HG02884 (cell line): Measurements from ENCODE around the gene RAB41.
A peak's percentile ranks its signal among the peaks of the same experiment; 100 is the strongest.
"Not testable (repeated sequence)": the region's sequence is repeated elsewhere in the genome, so short reads cannot be mapped to it uniquely, and the experiment has no call there.

Source experiments
- ATAC-seq: cut with Tn5 transposase; IDR thresholded peaks from one replicate; pipeline ENCODE4 v1.9.1; 2021; ENCODE audit warnings: mild to moderate bottlenecking, moderate library complexity; ENCODE audit not compliant: unreplicated experiment

RAB41 gene

DNA sequence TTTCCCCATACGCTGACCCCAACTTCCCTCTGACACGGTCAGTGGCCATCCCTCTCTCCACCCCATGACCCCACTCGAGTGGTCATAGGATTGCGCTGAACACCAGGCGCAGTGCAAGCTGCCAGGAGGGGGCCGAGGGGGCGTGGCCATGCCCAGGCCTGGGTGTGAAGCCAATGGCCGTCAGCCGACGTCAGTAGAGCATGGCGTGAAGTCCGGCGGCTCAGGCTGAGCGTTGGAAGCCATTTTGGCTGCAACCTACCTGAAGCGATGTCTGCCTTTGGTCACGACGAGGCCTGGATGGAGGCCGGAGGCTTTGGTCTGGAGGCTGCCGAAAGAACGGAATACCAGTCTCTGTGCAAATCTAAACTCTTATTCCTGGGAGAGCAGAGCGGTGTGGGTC lies at the start of gene RAB41:
Gene RAB41 (plus strand): TSS at position 222 of the 400 bp plus-strand sequence. CDS start 46 bp downstream, at position 268.
- ATAC-seq = no peak

DNA sequence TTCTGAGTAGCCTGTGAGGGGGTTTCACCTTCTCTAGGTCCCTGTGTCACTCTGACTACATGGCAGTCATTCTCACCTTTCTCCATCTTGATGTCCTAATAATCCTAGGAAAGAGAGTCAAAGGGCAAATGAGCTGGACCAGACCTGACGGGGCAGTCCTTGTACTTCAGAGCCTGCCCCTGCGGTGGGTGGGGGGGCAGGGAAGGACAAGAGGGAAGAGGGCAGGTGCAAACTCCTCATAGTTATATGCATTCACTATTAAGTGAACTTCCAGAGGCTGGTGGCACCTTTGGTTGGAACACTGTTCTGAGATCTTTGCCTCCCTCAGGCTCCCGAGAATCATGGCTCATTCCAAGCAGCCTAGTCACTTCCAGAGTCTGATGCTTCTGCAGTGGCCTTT lies 47.6 kb upstream of the RAB41 start, which contains the start of gene AWAT1:
Gene AWAT1 (plus strand): TSS at position 301 of the 400 bp plus-strand sequence. CDS start 41 bp downstream, at position 342.
- no peak for ATAC-seq

DNA sequence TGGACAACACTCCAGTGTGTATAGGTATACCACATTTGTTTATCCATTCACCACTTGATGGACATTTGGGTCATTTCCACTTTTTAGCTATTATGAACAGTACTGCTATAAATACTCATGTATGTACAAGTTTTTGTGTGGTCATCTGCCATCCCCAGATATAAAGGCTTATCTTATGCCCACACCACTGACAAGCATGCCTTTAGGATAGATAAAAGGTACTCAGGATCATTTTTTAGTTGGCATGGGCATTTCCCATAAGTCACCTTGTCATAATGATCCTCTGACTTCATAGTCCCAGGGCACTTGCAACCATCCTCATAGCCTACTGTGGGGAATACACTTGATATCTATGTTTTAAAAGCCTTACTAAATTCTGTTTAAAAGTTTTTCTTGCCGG lies 41.2 kb upstream of the RAB41 start:
- no peak for ATAC-seq

DNA sequence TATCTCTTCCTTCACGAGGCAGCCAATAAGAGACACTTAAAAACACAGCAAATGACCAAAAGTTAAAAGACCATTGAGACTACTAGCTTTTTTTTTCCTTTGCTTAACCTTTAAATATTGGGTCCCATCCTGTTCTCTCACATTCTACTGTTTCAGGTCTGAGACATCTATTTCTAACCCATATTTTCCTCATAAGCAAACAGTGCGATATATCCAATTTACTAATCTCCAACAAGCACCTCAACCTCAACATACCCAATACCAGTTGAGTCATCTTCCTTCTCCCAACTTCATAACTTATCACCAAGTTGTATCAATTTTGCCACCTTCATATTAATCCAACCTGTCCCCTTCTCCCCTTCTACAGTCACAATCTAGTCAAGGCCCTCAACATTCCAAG lies 40.5 kb upstream of the RAB41 start:
- ATAC-seq = no peak

DNA sequence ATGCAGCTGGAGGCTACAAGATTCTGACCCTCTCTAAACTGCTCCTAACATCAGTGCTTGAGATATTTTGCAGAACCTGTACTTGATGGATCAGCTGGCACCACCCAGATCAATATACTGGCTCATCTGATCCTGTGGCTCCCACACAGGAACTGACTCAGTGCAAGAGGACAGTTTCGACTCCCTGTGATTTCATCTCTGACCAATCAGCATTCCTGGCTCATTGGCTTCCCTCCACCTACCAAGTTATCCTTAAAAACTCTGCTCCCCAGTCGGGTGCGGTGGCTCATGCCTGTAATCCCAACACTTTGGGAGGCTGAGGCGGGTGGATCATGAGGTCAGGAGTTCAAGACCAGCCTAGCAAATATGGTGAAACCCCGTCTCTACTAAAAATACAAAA lies 38.4 kb upstream of the RAB41 start:
- not testable (repeated sequence) for ATAC-seq

DNA sequence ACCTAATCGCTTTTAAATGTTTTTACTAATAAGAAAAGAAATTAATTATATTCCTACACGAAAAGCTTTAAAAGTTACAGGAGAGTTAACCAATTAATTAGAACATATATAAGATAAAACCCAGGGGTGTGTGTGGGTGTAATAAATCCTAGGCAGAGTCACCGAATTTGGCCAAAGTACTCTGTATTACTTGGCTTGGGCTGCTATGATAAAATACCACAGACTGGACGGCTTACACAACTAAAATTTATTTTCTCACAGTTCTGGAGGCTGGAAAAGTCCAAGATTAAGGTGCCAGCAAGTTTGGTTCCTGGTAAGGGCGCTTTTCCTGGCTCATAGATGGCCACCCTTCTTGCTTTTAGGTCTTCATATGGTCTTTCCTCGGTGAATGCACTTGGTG lies 37.1 kb upstream of the RAB41 start:
- ATAC-seq = no peak

DNA sequence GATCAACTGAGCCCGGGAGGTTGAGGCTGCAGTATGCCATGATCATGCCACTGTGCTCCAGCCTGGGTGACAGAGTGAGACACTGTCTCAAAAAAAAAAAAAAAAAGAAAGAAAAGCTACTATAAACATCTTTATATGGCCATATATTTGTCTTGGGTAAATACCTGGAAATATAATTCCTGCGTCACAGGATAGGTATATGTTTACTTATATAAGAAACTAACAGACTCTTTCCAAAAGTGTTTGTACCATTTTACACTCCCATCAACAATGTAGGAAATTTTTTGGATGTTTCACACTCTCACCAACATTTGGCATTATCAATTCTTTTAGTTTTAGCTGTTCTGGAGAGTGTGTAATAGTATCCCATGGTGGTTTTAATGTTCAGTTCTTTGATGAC lies 34.7 kb upstream of the RAB41 start:
- no peak for ATAC-seq

DNA sequence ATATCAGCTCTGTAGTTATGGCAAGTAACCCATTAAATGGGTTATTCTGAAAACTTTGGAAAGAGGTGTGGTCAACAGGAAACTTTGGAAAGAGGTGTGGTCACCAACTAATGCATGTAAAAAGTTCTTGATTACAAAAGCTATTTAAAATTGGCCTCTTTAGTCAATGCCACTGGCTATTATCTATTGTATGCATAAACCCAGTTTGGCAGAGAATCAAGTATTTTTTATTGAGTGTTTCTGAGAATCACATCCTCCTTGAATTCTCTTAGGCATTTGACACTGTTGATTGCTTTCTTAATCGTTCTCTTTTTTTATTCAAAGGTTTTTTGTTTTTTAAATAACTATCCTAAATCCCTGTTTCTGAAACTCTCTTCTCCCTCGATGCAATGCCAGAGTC lies 29.5 kb upstream of the RAB41 start:
- no peak for ATAC-seq

DNA sequence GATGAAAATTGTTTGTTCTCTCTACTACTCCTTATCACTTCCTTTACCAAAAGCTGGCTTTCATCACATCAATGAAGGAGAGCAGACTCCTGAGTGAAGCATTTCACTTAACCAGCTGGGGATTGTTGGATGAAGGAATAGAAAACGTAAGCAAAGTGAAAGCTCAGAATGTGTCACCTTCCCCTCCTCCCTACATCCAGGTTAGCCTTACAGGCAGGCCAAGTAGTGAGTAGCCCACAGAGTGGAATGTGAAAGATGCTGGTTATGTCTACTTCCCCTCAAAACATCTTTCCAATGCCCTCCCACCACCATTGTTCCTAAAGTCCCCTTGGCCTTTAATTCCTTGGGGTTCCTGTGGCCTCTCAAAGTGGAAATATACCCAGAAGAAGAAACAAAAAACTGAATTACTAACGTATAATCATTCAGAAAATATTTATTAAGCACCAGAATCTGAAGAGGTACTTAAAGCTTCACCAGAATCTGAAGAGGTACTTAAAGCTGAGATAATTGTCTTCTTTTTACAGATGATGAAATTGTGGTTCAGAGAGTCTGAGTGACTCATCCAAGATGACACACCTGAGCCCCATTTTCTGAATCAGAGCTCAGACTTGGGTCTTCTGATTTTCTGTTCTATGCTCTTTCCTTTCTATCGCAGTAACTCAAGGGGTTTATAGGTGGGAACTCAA lies 28.5 kb upstream of the RAB41 start:
- ATAC-seq = no peak

DNA sequence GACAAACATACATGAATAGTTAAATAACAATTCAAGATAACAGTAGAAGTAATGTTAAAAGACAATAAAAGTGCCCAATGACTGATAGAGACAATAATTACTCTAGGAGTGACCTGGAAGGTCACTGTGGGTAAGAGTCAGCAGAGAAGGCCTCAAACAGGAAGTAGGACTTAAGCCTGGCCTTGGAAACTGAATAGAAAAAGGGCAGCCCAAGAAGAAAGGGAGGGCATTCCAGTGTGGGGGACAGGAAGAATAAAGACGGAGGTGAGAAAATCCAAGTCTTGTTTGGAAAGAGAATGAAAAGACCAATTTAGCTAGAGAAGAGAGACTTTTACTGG lies 27.9 kb upstream of the RAB41 start:
- no peak for ATAC-seq

DNA sequence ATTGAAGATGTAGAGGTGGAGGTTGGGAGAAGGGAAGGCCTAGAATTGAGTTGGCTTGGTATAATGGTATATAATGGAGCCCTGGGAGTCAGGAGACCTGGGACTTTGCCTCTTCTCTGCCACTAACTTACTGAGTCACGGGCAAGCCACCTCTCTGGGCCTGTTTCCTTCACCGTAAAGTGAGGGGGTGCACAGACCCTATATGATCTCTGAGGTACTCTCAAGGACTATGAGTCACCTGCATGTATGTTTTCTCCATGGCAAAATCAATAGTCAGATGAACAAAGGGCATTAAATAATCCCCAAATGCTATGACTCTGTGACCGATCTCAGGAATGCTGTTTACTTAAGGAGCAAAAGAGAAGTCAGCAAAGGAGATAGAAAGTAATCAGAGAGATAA lies 27.1 kb upstream of the RAB41 start:
- ATAC-seq = no peak

DNA sequence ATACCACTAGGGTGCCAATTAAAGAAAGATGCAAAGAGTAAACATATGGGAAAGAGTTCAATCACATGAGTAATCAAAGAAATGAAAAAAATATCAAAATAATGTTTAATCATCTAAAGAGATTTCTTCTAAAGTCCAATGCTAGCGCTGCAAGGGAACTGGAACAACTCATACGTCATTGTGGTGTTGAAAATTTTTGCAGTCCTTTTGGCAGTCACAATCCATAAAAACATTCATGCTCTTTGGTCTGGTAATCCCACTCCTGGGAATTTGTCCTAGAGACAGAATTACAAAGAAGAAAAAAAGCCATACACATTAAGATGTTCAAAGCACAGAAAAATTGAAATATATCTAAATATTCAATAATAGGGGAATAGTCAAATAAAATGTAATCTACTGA lies 26.5 kb upstream of the RAB41 start:
- no peak for ATAC-seq

DNA sequence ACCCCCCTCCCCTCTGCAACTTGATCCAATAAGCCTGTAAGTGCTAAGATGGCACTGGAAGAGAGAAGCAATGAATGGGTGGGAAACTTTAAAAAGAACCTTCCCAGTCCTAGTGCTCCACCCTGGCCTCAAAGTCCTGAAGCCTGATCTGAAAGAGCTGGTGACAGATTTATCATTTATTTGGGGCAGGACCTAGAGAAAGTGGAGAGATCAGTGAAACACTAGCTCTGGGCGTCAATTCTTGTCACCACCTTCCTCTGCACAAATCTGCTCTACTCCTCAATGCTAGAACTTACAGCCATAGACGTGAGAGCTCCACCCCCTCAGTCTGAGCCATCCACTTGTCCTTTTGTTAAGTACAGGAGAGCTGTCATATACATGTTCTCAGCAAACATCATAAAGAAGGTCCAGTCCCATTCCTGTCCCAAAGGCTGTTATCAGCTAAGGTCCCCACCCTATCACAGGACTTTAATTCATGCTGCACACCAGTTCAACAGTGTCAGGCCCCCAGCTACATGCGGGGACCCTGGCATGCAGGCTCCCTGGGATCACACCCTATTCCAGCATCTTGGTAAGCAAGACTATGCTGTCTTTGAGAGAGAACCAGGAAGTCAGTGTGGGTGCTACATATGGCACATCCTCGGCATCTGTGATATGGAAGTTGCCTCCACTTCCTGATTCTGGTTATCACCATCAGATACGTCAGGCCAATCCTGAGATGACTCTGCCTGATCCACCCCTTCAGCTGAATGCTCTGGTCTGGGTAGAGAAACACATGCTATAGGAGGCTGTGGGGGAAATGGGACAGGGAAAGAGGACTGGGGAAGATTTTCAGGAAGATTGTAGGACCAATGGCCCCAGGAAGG lies 24.3 kb upstream of the RAB41 start:
- ATAC-seq = no peak

DNA sequence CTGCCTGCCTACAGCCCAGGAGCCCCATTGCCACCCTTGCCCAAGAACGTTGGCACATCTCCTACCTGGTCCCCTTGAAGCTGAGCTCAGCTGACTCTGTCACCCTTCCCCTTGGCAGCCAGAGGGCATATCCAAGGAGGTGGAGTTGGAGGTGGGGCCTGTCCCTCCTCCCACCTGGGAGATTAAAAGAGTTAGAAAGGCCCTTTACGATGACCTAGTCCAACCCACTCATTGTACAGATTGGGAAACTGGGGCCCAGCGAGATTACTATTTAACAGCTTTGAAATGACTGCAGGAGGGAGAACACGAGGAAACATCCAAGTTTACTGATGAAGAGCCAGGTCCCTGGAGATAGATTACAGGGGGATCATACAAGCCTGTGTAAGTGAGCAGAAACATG lies 21.9 kb upstream of the RAB41 start, which contains the start of gene P2RY4:
Gene P2RY4 (minus strand): TSS at position 101 of the 400 bp plus-strand sequence. CDS start 580 bp downstream, outside the sequence.
- no peak for ATAC-seq

DNA sequence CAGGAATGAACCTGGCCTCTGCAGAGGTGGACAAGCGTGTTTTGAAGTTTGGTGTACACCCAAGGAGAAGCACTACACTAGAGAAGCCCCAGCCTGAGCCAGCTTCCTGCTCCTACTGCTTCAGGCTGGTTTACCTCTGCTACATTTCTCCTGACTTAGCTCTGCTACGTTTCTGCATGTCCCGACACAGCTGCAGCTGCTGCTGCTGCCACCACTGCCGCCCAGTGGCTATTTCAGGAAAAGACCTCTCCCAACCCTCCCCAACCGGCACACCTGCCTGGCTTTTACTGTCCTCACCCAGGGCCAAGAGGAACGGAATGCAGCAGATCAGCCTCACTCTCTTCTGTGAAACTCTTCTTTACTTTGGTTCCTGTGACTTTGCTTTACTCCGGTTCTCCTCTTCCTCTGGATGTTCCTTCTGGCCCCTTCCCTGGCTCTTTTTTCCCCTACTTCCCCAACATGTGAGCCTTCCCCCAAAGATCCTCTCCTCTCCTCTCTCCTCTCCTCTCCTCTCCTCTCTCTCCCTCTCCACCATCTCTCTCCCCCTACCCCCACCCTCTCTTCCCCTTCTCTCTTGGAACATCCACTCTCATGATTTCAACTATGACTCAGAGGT lies 18.9 kb upstream of the RAB41 start:
- peak; percentile 54 for ATAC-seq

DNA sequence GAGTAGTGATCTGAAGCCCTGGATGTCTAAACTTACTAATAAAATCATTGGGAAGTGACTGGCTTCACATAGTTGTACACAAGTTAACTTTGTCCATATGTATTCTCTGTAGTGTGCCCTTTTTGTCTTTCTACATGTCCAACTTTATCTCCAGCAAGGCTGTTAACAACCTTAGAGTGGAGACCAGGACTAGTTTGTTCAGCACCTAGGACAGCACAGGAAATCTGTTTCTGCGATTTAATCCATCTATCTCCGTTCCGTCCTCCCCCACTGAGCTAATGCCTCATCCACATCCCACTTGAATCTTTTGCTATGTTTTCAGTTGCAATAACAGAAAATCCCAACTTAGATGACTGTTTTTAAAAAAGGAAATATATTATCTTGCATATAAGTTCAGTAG lies 17.2 kb upstream of the RAB41 start:
- no peak for ATAC-seq

DNA sequence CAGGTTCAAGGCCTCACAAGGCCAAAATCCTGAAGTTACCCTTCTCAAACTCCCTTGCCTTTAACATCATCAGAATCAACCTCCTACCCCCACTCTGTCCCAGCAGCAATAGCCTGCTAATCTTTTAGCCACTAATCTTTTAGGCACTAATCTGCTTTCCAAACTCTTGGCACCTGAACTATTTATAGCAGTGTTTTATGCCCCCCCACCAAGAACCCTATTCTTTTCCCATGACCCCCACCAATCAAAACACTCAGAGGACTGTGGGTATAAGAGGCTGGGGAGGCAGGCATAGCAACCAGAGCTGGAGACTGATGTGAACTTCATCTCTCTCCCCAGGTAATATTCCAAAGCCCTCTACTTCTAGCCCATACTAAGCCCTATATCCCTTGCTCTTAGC lies 13.9 kb upstream of the RAB41 start, which contains the start of gene ARR3:
Gene ARR3 (plus strand): TSS at position 301 of the 400 bp plus-strand sequence. CDS start 1,052 bp downstream, outside the sequence.
- no peak for ATAC-seq

DNA sequence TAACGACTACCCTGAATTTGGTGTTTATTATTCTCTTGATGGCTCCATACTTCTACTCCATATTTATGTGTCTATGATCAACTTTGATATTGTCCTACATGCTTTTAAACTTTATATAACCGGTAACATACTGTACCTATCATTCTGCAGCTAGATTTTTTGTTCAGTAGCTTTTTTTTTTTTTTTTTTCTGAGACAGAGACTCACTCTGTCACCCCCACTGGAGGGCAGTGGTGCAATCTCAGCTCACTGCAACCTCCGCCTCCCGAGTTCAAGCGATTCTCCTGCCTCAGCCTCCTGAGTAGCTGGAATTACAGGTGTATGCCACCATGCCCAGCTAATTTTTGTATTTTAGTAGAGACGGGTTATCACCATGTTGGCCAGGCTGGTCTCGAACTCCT lies 7.9 kb upstream of the RAB41 start:
- not testable (repeated sequence) for ATAC-seq

DNA sequence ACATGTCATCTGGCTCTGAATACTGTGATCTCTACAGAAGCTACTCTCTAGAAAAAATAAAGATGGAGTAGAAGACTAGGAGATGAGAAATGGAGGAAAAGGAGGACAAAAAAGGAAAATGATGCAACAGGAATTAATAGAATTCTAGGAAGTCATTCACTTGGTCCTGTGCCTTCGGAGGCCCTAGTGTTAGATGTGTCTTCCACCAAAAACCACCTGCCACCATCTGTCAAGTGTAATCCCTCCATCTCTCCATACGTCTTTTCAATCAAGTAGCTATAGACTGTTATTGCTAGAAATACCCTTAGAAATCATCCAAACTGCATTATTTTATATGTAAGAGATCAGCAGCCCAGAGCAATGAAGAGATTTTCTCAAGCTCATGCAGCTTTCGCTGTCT lies 2.9 kb upstream of the RAB41 start:
- ATAC-seq = no peak

DNA sequence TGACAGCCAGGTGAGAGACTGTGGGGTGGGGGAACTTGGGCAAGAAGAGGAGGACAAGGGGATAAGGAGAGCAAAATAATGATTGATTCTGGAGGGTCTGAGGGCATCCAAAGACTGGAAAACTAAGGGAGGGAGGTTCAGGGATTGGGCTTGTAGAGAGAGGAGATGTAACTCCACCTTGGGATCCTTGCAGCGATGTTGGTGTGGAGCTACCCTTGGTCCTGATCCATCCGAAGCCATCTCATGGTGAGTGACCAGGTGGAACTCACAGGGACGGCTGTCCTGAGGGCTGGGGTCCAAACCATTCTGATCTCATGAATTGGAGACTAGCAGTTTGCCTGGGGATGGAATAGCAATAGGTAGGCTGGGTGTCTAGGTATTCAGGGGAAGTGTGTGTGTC lies 1.4 kb upstream of the RAB41 start:
- ATAC-seq = no peak

DNA sequence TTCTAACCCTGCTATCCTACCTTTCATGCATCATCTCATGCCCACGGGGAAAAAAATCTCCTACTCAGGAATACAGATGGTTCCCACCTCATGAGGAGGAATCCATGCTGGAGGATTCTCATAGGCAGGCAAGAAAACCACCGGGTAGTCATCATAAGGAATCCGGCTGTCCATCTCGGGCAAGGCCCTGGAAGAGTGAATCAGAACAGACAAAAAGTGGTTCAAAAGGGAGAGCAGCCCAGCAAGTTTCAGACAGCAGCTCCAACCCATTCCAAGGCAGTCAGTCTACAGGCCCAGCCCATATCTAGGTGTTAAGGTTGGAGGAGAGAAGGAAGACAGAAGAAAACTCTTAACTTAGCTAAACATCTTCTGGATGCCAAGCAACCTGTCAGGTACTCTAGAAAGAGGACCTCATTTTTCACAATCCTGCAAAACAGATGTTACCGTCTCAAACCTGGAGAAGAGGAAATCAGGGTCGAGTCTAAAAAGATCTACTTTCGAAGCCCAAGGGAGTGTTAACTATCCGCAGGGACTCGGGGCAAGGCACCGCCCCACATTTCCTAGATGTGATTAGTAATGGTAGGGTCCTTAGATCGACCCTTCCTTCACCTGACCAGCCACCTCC lies 7.3 kb downstream of the RAB41 start:
- no peak for ATAC-seq
